Measurements from ENCODE around the gene DNAJC5G.

GRCh38 chr2:27241761-27242613 is 33.2 kb upstream of the DNAJC5G start:
- TF ChIP-seq CTCF (IDR thresholded peaks at IDR 0.05) (no peak), NFIC (IDR thresholded peaks at IDR 0.05; ENCODE audit: borderline replicate concordance) (no peak), GABPA (IDR thresholded peaks at IDR 0.05; ENCODE audit: low read depth) (no peak), MAX (IDR thresholded peaks at IDR 0.05; ENCODE audit: low read depth) (no peak), MXI1 (IDR thresholded peaks at IDR 0.05; ENCODE audit: low read depth, low read length) (no peak), RFX5 (IDR thresholded peaks at IDR 0.05; ENCODE audit: low read length) (no peak), EP300 (IDR thresholded peaks at IDR 0.05; ENCODE audit: borderline replicate concordance in 1 of 2, low read depth in 1 of 2, low read length in 1 of 2) (no peak), RAD21 (IDR thresholded peaks at IDR 0.05; ENCODE audit: low read length) (no peak), REST (IDR thresholded peaks at IDR 0.05; ENCODE audit: low read depth, low read length) (no peak), ELF1 (IDR thresholded peaks at IDR 0.05) (no peak)
